Prostate gland (tissue), 2 donors: ENCODE measurements around the gene RAPGEF3. TPM values are rescaled to one million over a fixed set of nuclear protein-coding genes. Genes with fewer than 3 reads are reported as not detected.
A peak's percentile ranks its signal among the peaks of the same experiment; 100 is the strongest.

Experiments
- DNase-seq: peaks from one replicate; pipeline ENCODE4 v3.0.0-alpha.2; 2019; ENCODE audit warnings: low spot score
- H3K27ac ChIP-seq, 2 donors: fragments of 200-600 bp; sonication (generic); 2 replicates each; pipeline ENCODE4 v1.5.1; 2017 to 2019
- H3K27me3 ChIP-seq: fragments of 200-600 bp; sonication (generic); replicated peaks from 2 replicates; pipeline ENCODE4 v1.5.1; 2019; ENCODE audit not compliant: insufficient read depth
- H3K36me3 ChIP-seq, 2 donors: fragments of 200-600 bp; sonication (generic); 1 replicate in 1 of 2; 2 replicates in 1 of 2; pipeline versions ENCODE4 v1.5.1 to v1.8.1; 2017 to 2019
- H3K4me1 ChIP-seq: fragments of 200-600 bp; sonication (generic); replicated peaks from 2 replicates; pipeline ENCODE4 v1.5.1; 2019
- H3K4me3 ChIP-seq, 2 donors: fragments of 200-600 bp; sonication (generic); 2 replicates each; pipeline ENCODE4 v1.5.1; 2017 to 2019
- H3K9me3 ChIP-seq: fragments of 200-600 bp; sonication (generic); 2 replicates; pipeline ENCODE4 v1.5.1; 2017
- CTCF ChIP-seq, 4 experiments: fragments of 200-600 bp in 2 of 4; fragments of 450-650 bp in 2 of 4; sonication (generic) in 2 of 4; IDR thresholded peaks; 1 replicate in 3 of 4; 2 replicates in 1 of 4; pipeline ENCODE4 v1.5.1; 2016 to 2019; ENCODE audit warnings: antibody characterized with exemption in 4 of 4, mild to moderate bottlenecking in 2 of 4, moderate library complexity in 2 of 4
- POLR2A ChIP-seq: fragments of 450-650 bp; IDR thresholded peaks from one replicate; pipeline ENCODE4 v1.6.1; 2016; ENCODE audit warnings: antibody characterized with exemption, mild to moderate bottlenecking
- POLR2AphosphoS5 ChIP-seq: sonication (generic); formaldehyde crosslinking; IDR thresholded peaks from one replicate; pipeline ENCODE4 v1.6.1; 2017; ENCODE audit warnings: antibody characterized with exemption
- WGBS: methylation state at CpG from one replicate; pipeline ENCODE4 v1.1.5; 2018; 5-methylcytosine and 5-hydroxymethylcytosine counted together
- intact Hi-C: fragments of 100-400 bp; cut with DNase I; formaldehyde crosslinking; loops from one replicate; pipeline ENCODE4 v1.14.2; 2022
- total RNA-seq, 2 donors: library from RNA; depleted of rRNA; stranded (reverse); fragments of >200 nt; gene quantifications; one replicate each; pipeline ENCODE4 v1.1.0, GENCODE V29; 2016

Gene RAPGEF3
- total RNA-seq, 2 donors from 2014 or later = 19.1 to 28.5 TPM

GRCh38 chr12:47733142-47733541, 25.5 kb downstream of the RAPGEF3 start:
- no peak for TF ChIP-seq POLR2A
- no peak for TF ChIP-seq POLR2AphosphoS5
- no peak for TF ChIP-seq CTCF (IDR thresholded peaks at IDR 0.05)
- no peaks in the 10 kb centered on the region for H3K9me3 ChIP-seq
- no peaks in the 10 kb centered on the region for H3K36me3 ChIP-seq
- 80% methylated on average over 4 of the region's 4 CpGs for WGBS
- no peaks in the 10 kb centered on the region for H3K27me3 ChIP-seq
- H3K27ac ChIP-seq = no peak overlapping the region
- intact Hi-C loops = no loop called here
- no peaks in the 10 kb centered on the region for H3K4me1 ChIP-seq
- H3K4me3 ChIP-seq = no peak overlapping the region
- DNase-seq = no peak

- WGBS = 80% methylated on average over 2 of the region's 2 CpGs
These were observed 26.2 kb downstream of the RAPGEF3 start for GRCh38 chr12:47732504-47732903.

GRCh38 chr12:47731723-47732122, 27.0 kb downstream of the RAPGEF3 start:
- no peak for DNase-seq
- no peak overlapping the region for H3K27ac ChIP-seq
- no peaks in the 10 kb centered on the region for H3K36me3 ChIP-seq
- intact Hi-C loops = no loop called here
- 74% methylated on average over 4 of the region's 5 CpGs for WGBS
- H3K27me3 ChIP-seq = no peaks in the 10 kb centered on the region
- no peaks in the 10 kb centered on the region for H3K4me1 ChIP-seq
- H3K9me3 ChIP-seq = no peaks in the 10 kb centered on the region
- no peak for TF ChIP-seq POLR2AphosphoS5
- no peak for TF ChIP-seq POLR2A
- H3K4me3 ChIP-seq = no peak overlapping the region

More at GRCh38 chr12:47732504-47732903, 26.2 kb downstream of the RAPGEF3 start:
- no peak overlapping the region for H3K27ac ChIP-seq
- no peaks in the 10 kb centered on the region for H3K36me3 ChIP-seq
- no peaks in the 10 kb centered on the region for H3K9me3 ChIP-seq
- intact Hi-C loops = no loop called here
- H3K27me3 ChIP-seq = no peaks in the 10 kb centered on the region
- no peak for TF ChIP-seq CTCF (IDR thresholded peaks at IDR 0.05)
- no peak for TF ChIP-seq POLR2A
- TF ChIP-seq POLR2AphosphoS5 = no peak
- no peak for DNase-seq
- no peak overlapping the region for H3K4me3 ChIP-seq
- H3K4me1 ChIP-seq = no peaks in the 10 kb centered on the region

- H3K27ac ChIP-seq = peak overlapping the region in 1 of 2 donors; percentile 26
- H3K36me3 ChIP-seq = no peaks in the 10 kb centered on the region
- no peaks in the 10 kb centered on the region for H3K27me3 ChIP-seq
- intact Hi-C loops = no loop called here
- no peaks in the 10 kb centered on the region for H3K9me3 ChIP-seq
- no peak for DNase-seq
- 39% methylated on average over 8 of the region's 8 CpGs for WGBS
- no peaks in the 10 kb centered on the region for H3K4me1 ChIP-seq
- H3K4me3 ChIP-seq = no peak overlapping the region
- no peak for TF ChIP-seq POLR2AphosphoS5
- no peak for TF ChIP-seq POLR2A
- TF ChIP-seq CTCF (IDR thresholded peaks at IDR 0.05) = no peak
These were observed 28.3 kb downstream of the RAPGEF3 start for GRCh38 chr12:47730341-47730744.

GRCh38 chr12:47729233-47729632, 29.4 kb downstream of the RAPGEF3 start:
- no peaks in the 10 kb centered on the region for H3K4me1 ChIP-seq
- no peak overlapping the region for H3K4me3 ChIP-seq
- intact Hi-C loops = no loop called here
- WGBS = 56% methylated on average over 3 of the region's 3 CpGs
- H3K36me3 ChIP-seq = no peaks in the 10 kb centered on the region
- H3K27me3 ChIP-seq = no peaks in the 10 kb centered on the region
- no peak for TF ChIP-seq POLR2AphosphoS5
- no peak for TF ChIP-seq POLR2A
- no peak for TF ChIP-seq CTCF (IDR thresholded peaks at IDR 0.05)
- no peak overlapping the region for H3K27ac ChIP-seq
- H3K9me3 ChIP-seq = no peaks in the 10 kb centered on the region
- no peak for DNase-seq
